AML-193 (cell line): ENCODE measurements around the gene ZSWIM1.

Experiments used
- DNase-seq, 2 experiments: peaks; one replicate each; lab custom pipeline; 2025; lab: John Stamatoyannopoulos, UW

The ZSWIM1 gene

DNA sequence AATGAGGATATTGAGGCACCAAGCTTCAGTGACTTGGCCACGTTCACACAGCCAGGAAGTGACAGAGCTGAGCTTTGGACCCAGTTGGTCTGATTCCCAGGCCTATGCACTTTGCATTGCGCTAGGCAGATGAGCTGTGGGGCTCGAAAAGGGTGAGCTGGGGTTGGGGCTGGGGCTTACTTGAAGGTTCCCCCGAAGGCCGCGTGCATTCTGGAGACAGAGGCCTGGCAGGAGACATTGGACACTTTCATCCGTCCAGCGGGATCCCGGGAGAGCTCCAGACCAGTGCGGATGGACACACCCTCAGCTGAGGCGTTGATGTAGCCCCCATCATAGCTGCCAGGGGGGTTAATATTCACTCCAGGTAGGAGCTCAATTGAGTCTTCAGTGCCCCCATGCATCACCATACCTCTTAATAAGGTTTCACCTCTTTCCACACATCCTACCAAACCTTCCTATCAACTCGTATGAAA is 28.3 kb downstream of the ZSWIM1 start:
- no peak for DNase-seq

DNA sequence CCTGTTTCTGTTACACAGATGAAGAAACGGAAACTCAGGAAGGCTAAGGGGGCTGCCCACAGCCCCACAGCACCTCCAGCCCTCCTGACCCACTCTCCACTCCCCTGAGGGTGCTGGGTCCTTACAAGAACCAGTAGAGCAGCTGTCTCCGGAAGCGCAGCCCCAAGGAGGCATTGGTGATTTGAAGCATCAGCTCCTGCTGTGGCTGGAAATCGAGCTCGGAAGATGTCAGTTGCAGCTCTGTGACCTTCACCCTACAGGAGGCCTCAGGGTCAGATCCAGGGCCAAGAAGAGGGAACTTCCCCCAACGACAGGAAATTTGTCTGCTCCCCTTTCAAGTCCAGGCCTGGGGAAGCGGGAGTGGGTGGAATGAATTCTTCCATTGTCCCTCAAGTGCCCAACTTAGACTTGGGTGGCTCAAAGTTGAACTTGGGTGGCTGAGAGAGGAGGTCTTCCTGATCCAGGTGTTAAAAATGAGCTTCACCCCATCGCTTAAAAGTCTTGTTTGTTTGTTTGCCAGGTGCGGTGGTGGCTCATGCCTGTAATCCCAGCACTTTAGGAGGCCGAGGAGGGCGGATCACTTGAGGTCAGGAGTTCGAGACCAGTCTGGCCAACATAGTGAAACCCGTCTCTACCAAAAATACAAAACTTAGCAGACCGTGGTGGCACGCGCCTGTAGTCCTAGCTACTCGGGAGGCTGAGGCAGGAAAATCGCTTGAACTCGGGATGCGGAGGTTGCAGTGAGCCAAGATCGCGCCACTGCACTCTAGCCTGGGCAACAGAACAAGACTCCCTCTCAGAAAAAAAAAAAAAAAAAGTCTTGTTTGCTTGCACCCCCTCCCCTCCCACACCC is 29.0 kb downstream of the ZSWIM1 start:
- DNase-seq, result no peak

DNA sequence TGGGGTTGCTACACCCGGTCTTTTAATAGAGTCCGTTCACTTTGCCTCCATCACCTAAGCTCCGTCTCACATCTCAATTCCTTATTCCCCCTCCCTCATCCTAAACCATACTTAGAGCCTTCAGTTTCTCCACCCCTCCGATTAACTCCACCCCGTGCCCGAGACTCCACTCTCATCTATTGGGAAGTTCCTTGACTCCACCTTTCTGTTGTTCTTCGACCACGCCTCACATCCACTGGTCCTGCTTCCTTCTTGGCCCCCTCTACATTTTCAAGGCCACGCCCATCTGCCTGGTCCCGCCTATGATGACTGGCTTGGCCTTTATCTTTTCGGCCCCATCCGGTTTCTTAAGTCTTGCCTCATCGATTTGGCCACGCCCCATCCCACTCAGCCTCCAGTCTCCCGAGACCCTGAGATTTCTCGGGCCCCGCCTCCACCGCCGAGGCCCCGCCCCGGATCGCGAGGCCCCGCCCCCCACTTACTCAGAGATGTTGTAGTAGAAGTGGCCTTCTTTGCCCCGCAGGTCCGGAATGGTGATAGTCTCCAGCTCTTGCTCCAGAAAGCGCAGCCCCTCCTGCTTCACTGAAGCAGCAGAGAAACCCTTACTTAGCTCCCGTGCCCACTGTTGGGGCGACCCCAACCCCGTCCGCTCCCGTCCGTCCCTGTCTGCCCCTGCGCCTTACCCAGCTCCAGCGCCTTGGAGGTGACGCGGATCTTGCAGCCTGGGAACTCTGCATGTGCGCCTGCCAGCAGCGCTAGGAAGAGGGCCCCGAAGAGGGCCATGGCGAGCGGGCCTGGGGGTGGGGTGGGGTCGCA is 29.9 kb downstream of the ZSWIM1 start:
- DNase-seq, result peak; percentile 96

DNA sequence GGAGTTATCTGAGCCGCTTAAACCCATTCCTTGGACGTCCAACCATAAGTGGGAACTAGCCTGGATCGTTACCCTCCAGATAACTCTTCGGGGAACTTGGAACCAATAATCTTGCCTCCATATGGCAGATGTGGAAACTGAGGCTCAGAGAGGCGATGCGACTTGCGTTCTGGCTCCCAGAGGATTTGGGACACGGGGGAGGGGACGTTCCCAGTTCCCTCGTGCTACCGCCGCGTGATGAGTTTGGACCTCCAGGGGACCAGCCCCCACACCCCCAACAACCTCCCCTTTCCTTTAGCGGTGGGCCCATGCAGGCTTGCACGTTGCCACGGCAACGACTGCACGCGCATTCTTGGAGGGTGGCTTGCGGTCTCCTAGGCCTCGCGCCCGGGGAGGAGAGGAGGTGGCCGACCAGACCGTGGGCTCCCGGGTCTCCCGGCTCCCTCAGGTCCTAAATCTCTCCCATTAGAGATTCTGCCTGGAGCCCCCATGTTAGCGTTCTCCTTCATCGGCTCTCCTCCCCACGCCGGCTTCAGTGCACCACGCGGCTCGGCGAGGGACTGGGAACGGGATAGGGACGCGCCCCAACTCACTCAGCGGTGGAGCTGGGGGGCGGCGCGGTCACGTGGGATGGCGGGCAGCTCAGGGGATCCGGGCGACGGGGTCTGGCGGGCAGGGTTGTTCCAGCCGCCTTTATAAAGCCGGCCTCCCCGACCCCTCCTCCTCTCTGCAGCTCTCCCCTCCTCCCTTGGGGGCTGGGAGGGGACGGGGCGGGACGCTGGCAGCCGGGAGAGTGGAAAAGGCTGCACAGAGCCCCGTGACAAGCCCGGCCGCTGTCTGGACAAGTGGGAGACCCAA is 30.7 kb downstream of the ZSWIM1 start, which contains the start of gene PLTP:
PLTP (minus strand) TSS at position 670 of the 858 bp plus-strand sequence. CDS start 703 bp downstream, outside the sequence.
- DNase-seq, result no peak

DNA sequence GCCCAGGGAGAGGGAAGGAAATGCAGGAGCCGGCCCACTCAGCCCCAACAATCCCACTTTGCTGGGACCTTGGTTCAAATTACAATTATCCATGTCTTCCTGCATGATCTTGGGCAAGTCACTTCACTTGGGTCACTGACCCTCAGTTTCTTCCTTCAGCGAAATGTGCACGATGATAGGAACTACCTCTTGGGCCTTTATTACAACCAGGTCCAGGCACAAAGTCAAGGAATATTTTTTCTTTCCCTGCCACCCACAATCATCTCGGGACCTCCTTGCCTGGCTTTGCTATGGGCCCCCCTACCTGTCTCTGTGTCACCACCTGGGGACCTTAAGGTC is 31.3 kb downstream of the ZSWIM1 start:
- DNase-seq, result no peak

DNA sequence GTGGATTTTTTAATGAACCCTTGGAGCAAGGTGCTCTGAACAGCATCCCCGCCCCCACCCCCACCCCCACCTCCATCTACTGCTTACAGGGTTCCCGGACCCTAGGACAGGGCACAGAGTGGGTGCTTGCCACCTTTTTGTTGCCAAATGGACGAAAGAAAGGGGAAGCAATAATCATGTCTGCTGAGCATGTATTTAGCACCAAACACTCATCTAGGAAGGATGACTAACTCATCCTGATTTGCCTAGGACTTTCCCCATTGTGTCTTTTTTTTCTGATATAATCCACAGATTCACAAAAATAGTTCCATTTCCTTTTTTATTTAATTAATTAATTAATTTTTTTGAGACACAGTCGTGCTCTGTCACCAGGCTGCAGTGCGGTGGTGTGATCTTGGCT is 32.1 kb downstream of the ZSWIM1 start:
- DNase-seq, result no peak

DNA sequence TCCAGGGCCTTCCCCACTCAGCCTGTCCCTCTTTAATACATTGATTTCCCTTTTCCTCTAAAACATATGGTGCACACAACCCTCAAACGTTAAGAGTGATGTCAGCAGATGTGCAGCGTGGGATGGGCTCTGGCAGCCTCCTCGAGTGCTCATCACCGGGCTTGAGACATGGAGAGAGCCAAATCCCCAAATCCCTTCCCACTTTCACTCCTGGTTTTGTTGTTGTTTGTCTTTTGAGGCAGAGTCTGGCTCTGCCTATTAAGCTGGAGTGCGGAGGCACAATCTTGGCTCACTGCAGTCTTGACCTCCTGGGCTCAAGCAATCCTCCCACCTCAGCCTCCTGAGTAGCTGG is 36.7 kb downstream of the ZSWIM1 start:
- DNase-seq, result no peak

DNA sequence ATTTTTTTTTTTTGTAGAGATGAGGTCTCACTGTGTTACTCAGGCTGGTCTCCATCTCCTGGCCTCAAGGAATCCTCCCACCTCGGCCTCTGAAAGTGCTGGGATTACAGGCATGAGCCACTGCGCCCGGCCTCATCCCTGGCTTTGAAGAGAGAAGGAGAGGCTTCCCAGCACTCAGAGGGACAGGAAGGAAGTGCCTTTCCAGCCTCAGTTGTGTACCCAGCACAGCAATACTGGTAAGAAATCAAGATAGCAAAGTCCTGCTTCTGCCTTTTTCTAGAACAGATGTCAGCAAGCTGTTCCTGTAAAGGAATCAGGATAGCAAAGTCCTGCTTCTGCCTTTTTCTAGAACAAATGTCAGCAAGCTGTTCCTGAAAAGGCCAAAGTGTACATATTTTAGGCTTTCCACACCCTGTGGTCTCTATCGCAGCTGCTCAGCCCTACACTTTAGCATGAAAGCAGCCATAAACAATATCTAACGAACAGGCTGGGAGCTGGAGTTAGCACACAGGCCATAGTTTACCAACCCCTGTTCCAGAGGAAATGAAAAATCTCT is 37.2 kb downstream of the ZSWIM1 start:
- no peak for DNase-seq

DNA sequence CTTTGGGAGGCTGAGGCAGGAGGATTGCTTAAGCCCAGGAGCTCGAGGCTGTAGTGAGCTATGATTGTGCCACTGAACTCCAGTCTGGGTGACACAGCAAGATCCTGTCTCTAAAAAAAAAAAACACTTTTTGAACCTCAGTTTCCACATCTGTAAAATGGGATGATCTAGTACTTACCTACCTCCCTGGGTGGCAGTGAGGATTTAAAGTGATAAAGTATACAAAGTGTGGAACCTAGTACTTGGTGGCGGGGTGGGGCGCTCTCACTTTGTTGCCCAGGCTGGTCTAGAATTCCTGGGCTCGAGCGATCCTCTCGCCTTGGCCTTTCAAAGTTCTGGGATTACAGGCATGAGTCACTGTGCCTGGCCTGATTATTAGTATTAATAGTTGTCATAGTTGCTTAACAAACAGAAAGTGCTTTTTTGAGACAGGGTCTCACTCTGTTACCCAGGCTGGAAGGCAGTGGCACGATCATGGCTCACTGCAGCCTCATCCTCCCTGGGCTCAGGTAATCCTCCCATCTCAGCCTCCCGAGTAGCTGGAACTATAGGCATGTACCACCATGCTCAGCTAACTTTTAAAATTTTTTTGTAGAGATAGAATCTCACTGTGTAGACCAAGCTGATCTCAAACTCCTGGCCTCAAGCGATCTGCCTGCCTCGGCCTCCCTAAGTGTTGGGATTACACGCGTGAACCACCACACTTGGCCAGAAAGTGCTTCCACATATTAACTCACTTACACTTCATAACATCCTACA is 37.9 kb downstream of the ZSWIM1 start:
- DNase-seq, result no peak

DNA sequence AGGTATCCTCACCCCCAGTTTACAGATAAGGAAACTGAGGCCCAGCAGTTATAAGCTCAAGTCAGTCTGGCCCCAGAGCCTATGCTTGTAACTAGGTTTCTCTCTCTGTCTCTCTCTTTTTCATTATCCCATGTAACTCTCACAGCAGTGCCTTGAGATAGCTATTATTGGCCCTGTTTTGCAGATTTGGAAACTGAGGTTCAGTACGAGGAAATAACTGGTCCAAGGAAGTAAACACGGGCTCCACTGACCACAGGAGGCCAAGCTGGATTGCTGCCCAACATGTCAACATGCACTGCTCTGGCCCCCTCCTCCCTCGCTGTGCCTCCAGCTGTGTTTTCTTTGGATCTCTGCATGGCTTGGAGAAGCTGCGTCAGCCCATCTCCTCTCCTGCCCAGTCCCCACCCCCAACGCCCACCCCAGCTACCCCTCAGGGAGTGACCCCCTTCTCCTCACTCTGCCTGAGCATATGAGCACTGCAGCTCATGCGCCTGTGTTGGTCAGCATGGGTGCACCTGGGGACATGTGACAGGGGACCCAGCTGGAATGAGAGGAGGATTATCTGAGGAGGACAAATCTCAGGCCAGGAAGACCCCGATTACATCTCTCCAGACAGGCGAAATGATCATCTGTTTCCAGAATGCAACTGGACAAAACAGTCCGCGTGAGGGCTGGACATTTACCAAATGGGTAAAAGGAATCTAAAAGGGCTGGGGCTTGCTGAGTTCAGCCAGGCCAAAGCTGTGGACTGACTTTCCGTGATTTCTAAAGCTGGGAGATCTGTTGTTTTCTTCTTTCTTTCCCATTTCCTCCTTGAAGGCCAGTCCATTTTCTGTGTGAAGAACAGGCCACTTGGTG is 38.7 kb downstream of the ZSWIM1 start:
- no peak for DNase-seq

DNA sequence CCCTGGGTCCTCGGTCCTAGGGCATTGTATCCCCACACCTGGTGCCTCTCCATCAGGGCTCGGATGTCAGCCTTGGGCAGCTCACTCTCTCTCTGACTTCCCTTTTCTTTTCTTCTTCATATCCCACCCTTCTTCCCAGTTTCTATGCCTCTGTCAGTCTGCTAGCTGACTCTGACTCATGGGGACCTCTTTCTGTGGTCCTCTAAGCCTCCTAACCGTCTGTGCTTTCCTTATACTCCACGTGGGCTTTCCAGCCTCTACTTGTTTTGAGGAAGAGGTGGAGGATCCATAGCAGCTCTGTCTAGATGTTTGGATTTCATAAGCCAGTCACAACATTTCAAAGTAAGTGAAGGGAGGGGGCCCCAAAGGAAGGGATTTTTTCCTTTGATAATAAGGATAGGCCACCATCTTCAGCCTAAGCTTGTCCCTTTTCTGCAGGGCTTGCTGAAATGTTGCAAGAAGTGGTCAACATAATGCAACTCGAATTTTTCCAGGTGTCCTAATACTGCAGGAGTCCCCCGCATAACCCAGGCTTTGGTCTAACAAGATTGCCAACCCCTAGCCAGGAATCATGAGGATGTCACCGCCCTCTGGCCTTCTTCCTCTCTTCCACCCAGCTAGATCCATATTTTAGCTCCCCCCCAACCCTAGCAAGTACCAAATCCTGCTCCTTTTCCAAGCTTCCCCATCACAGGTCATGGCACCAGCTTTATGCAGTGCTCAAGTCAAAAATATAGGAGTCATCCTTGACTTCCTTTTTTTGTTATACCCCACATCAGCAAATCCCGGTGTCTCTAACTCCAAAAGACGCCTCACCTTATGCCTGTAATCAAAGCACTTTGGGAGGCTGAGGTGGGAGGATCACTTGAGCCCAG is 39.7 kb downstream of the ZSWIM1 start:
- DNase-seq, result no peak

DNA sequence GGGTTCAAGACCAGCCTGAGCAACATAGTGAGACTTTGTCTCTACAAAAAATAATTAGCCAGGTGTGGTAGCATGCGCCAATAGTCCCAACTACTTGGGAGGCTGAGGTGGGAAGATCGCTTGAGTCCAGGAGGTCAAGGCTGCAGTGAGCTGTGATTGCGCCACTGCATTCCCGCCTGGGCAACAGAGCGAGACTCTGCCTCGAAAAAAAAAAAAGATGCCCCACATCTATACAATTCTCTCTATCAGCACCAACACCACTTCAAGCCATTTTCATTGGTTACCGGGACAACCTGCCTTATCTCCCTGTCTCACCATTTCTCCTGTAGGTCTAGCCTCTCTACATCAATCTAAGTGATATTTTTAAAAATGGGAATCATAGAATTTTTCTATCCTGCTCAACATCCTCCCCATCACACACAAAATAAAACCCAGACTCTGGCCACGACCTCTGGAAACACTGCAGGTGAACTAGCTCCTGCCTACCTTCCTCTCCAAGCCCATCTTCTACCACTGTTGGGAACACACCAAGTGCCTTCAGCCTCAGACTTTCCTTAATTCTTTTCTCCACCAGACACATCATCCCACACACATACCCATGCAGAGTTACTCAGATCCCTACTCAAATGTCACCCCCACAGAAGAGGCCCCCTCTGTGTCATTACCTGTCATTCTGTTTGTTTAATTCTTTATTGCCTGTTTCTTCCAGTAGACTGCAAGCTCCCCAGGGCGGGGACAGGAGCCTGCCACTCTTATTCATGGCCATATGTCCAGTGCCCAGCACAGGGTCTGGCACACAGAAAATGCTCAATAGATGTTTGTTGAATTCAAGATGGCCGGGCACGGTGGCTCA is 40.5 kb downstream of the ZSWIM1 start:
- no peak for DNase-seq

DNA sequence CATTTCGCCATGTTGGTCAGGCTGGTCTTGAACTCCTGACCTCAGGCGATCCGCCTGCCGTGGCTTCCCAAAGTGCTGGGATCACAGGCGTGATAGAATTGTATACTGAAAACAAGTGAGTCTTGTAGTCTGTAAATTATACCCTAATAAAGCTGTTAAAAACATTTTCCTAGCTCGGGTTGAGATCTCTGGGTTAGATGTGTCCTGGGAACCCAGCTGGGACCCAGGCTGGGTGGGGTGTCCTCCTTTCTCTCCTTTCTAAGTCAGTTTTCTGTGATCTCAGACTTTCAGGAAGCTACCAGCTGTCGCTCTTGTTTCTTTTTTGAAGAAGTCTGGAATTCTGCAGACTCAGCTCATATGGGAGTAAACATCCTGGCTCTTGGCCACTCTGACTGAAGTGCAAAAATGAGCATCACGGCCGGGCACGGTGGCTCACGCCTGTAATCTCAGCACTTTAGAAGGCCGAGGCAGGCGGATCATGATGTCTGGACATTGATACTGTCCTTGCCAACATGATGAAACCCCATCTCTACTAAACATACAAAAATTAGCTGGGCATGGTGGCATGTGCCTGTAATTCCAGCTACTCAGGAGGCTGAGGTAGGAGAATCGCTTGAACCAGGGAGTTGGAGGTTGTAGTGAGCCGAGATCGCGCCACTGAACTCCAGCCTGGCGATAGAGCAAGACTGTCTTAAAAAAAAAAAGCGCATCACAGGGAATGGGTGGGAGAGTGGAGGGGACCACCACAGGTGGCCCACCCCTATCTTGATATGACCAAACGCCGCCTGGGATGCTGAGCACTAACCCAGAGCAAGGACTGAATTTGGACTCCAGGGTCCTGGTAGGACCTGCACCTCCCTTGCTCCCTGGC is 43.6 kb downstream of the ZSWIM1 start:
- DNase-seq, result no peak

DNA sequence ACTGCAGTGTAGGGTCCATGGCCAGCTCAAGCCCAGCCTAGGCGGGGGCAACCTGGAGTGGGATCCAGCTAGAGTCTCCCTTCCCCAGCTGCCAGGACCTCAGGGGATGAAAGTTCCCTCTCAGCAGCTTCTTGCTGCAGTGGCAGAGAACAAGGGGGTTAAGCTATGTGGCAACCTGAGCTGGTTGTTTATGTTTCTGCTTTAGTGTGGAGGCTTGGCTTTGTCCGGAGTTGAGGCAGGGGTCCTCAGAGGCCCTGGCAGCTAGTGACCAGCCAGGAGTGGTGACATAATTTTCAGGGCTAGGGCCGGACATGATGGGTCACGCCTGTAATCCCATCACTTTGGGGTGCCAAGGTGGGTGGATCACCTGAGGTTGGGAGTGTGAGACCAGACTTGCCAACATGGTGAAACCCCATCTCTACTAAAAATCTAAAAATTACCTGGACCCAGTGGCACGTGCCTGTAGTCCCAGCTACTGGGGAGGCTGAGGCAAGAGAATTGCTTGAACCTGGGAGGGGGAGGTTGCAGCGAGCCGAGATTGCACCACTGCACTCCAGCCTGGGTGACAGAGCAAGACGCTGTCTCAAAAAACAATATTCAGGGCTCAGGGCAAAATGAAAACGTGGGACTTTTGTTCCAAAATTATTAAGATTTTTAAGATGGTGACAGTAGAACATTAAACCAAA is 44.9 kb downstream of the ZSWIM1 start:
- no peak for DNase-seq

DNA sequence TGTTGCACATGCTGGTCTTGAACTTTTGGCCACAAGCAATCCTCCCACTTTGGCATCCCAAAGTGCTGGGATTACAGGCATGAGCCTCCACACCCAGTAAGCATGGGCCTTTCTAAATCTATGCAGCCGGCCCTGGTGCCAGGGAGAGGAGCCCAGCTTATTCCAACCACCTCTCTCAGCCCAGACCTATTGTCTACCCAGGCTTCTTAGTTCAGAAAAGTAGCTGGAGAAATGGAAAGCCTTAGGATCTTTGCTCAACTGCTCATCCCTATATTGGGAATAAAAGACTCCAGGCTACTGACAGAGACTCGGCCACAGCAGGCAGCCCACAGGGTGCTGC is 45.7 kb downstream of the ZSWIM1 start:
- no peak for DNase-seq

DNA sequence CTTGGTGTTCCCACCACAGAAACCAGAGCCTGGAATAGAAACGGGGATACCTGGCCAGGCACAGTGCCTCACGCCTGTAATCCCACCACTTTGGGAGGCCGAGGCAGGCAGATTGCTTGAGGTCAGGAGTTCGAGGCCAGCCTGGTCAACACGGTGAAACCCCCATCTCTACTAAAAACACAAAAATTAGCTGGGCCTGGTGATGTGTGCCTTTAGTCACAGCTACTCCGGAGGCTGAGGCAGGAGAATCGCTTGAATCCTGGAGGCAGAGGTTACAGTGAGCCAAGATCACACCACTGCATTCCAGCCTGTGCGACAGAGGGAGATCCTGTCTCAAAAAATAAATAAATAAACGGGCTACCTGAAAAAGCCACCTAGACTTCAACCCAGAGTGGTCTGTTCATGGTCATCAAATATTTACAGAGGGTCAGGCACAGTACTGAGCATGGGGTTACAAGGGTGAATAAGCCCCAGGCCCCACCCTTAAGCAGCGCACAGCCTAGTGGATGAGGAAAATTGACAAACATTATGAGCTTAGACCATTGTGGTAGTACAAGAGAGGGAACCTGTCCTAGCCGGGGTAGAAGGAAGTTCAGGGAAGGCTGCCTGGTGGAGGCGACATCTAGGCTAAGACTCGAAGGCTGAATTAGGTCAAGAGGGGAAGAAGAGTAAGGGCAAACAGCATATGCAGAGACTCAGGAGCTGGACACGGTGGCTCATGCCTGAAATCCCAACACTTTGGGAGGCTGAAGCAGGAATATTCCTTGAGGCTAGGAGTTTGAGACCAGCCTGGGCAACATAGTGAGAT is 46.2 kb downstream of the ZSWIM1 start:
- DNase-seq, result no peak
